Hindlimb muscle (tissue), 1 donor: Measurements from ENCODE around the gene XRCC2. TPM values are rescaled to one million over a fixed set of nuclear protein-coding genes. Genes with fewer than 3 reads are reported as not detected.
"Not testable (repeated sequence)": the region's sequence is repeated elsewhere in the genome, so short reads cannot be mapped to it uniquely, and the experiment has no call there.

Source experiments
- DNase-seq: peaks from one replicate; pipeline ENCODE4 v3.0.0-alpha.2; 2013
- polyA plus RNA-seq: library from polyadenylated mRNA; unstranded; fragments of 120-200 nt; gene quantifications from one replicate; pipeline ENCODE4 v1.2.1, GENCODE V29; 2013; ENCODE audit not compliant: insufficient read length

Gene XRCC2
- polyA plus RNA-seq, 1 donor = 3.2 TPM

DNA sequence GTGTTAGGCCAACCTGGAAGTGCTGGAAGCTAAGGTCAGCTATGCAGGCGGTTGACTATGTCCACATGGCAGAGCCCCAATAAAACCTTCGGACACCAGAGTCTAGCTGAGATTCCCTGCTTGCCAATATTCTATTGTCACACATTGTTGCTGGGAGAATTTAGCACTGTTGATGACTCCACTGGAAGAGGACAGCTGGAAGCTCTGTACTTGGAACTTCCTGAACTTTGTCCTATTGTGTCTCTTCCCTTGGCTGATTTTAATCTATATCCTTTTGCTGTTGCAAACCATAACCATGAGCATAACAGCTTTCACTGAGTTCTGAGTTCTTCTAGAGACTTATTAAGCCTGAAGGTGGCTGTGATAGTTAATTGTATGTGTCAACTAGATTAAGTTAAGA, 12.0 kb downstream of the XRCC2 start:
- no peak for DNase-seq

- no peak for DNase-seq
Measured at GRCh38 chr7:152663148-152663740, 12.7 kb downstream of the XRCC2 start.

- no peak for DNase-seq
Measured at GRCh38 chr7:152661479-152661878, 14.5 kb downstream of the XRCC2 start.

GRCh38 chr7:152660021-152660420, 15.9 kb downstream of the XRCC2 start:
- DNase-seq = no peak

GRCh38 chr7:152654971-152655370, 21.0 kb downstream of the XRCC2 start:
- no peak for DNase-seq

- DNase-seq = no peak
Measured at GRCh38 chr7:152649220-152649619, 26.7 kb downstream of the XRCC2 start.

GRCh38 chr7:152647009-152647408, 28.9 kb downstream of the XRCC2 start:
- no peak for DNase-seq

GRCh38 chr7:152646579-152646978, 29.4 kb downstream of the XRCC2 start:
- not testable (repeated sequence) for DNase-seq

DNA sequence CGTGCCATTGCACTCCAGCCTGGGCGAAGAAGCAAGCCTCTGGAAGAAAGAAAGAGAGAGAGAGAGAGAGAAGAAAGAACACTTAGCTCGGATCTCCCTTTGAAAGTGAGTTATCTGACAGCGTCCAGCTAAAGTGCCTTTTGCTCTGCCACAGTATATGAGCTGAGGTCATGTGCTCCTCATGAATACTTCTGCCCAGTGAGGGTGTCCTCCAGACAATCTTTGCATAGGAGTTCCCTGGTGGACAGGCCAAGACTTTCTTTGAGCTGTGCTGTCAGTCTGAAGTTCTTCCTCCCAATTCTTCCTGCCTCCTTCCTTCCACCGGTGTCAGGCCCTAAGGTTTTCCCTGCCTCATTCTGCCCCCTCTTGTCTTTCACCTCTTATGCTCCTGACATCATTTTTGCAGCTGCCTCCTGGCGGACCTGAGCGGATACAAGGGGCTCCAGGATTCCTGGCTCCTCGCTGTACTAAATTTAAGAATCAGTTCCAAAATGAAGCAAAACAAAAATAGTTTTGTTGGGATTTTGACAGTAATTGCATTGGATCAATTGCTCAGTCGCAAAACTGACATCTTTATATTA, 31.9 kb downstream of the XRCC2 start:
- DNase-seq = no peak

DNA sequence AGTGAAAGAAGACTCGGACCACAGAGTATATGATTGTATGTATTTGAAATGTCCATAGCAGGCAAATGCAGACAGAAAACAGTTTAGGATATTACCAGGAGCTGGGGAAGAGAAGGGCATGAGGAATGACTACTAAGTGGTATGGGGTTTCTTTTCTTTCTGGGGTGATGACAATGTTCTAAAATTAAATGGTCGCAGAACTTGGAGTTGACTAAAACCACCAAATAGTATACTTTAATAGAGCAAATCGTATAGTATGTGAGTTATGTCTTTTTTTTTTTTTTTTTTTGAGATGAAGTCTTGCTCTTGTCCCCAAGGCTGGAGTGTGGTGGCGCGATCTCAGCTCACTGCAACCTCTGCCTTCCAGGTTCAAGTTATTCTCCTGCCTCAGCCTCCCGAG, 34.6 kb downstream of the XRCC2 start:
- DNase-seq = no peak

GRCh38 chr7:152640829-152641228, 35.1 kb downstream of the XRCC2 start:
- no peak for DNase-seq

- no peak for DNase-seq
Measured at GRCh38 chr7:152637920-152638580, 37.9 kb downstream of the XRCC2 start.

- no peak for DNase-seq
Measured at GRCh38 chr7:152637161-152637560, 38.8 kb downstream of the XRCC2 start.

- no peak for DNase-seq
Measured at GRCh38 chr7:152636441-152636840, 39.5 kb downstream of the XRCC2 start.

- DNase-seq = no peak
Measured at GRCh38 chr7:152633504-152633903, 42.4 kb downstream of the XRCC2 start.

DNA sequence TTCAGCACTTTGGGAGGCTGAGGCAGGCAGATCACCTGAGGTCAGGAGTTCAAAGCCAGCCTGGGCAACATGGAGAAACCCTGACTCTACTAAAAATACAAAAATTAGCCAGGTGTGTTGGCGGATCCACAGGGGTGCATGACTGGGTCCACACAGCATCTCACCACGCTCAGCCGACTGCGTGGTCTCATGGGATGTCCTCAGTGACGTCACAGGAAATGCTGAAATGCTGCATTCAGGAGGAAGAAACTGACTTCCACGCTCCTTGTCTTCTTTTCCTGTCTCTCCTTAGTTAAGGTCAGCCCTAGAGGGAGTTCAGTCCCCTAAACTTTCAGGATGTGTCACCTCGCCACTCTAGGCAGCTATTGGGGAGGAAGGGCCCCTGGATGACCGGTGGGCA, 42.9 kb downstream of the XRCC2 start:
- no peak for DNase-seq

GRCh38 chr7:152628772-152629171, 47.2 kb downstream of the XRCC2 start:
- not testable (repeated sequence) for DNase-seq

- DNase-seq = no peak
Measured at GRCh38 chr7:152624228-152624627, 51.7 kb downstream of the XRCC2 start.

GRCh38 chr7:152621426-152621825, 54.5 kb downstream of the XRCC2 start:
- no peak for DNase-seq

DNA sequence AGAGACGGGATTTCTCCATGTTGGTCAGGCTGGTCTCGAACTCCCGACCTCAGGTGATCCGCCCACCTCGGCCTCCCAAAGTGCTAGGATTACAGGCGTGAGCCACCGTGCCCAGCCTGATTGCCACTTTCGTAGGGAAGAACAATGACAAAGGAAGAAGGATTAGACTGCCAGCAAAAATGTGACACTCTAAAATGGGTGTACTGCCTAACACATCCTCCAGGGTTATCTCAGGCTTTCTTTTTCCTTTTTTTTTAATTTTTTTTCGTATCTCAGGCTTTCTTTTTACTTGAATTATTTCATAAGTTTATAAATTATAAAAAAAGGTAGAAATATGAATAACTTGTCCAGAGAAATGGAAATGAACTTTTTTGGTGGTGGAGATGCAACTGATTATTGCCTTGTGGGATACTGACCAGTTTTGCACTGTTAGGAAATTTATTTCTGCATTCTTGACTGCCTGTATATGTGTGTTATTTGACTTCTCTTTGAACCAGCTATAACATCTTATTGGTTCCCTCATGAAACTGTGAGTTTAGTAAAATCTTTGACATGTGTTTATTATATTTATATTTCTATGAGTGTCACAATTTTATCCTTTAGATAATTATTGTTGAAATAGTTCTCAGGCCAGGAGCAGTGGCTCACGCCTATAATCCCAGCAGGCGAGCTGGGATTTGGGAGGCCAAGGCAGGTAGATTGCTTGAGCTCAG, 56.8 kb downstream of the XRCC2 start:
- no peak for DNase-seq

- DNase-seq = no peak
Measured at GRCh38 chr7:152618427-152618826, 57.5 kb downstream of the XRCC2 start.

DNA sequence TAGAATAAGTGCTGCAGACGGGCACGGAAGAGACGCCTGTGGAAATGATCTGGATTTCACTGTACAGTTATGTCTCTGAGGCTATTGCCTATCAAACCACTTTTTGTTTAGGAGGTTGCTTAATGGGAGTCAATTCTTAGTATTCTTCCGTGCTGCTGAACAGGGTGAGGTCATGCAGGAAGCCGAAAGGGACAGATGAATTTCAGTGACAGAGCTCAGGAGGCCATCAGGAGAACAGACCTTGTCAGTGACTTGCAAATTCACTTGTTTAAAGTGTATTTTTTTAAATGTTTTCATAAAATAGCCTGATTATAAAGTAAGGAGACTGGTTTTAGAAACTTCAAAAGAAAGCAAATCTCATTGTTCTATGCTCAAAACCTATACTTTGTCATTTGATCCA, 58.9 kb downstream of the XRCC2 start:
- no peak for DNase-seq

DNA sequence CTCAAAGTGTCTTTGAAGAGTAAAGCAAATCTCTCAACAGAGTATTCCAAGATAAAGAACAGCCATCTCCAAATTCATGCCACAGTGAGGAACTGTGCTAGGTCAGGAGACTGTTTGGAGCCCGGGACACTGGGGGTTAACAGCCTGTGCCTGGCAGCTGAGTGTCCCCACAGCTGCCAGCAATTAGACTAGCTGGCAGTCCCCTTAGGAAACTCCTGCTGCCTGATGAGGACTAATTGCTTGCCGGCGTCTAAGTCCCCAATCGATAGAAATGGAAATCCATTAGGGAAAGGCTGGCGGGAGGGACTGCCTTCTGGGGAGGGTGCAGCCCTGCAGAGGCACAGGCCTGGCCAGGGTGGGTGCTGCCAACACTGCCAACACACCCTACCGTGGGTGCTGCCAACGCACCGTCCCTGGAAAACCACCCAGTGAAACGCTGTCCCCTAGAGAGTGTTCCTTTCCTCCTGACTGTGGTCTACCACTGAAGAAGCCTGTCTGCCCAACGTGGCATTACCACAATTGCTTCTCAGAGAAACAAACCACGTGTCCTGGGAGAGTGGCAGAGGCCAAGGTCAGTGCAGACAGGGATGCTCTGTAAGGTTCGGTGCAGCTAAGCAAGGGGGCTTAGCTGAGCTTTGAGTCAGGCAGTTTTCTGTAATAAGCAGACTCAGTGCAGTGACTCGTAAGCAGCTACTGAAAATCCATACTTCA, 60.8 kb downstream of the XRCC2 start:
- DNase-seq = peak; percentile 8
